ENCODE data around the gene APC2.
"Not testable (repeated sequence)": the region's sequence is repeated elsewhere in the genome, so short reads cannot be mapped to it uniquely, and the experiment has no call there.

The APC2 gene

GRCh38 chr19:1429750-1430149 is 20.2 kb upstream of the APC2 start:
- DNase-seq = no peak

- no peak for DNase-seq
These were observed 19.7 kb upstream of the APC2 start for GRCh38 chr19:1430246-1430645.

DNA sequence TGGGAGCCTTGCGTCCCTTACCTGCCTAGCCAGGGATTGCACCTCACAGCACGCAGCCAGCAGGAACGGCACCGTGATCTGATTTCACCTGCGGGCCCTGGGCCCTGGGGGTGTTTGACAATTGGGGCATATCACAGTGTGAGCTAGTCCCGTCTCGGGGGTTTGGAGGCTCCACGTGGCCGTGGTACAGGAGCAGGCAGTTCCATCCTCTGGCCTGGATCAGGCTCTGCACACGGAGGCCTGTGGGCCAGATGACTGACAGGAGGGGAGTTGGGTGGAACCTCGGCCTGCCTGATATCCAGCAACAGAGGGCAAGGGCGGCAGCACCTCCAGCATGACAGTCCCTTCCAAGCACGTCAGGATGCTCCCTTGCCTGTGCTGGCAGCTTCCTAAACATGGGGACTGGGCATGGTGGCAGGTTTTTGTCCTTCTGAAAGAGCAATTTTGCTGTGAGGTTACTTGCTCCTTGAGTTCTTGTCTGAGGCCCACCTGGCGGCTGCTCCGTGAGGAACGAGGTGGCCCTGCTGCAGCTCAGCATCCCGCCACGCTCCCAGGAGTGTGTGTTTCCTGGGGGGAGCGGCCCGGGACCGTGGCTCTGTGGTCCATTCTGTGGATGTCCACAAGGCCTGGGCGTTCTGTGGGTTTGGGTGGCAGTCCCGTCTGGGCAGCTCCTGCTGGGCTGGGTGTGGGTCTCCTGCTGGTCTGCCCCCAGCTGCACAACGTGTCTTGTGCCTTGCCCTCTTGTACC is 18.0 kb upstream of the APC2 start:
- no peak for DNase-seq

GRCh38 chr19:1432507-1432887 is 17.4 kb upstream of the APC2 start:
- no peak for DNase-seq

- DNase-seq = no peak
These were observed 16.5 kb upstream of the APC2 start for GRCh38 chr19:1433119-1434039.

DNA sequence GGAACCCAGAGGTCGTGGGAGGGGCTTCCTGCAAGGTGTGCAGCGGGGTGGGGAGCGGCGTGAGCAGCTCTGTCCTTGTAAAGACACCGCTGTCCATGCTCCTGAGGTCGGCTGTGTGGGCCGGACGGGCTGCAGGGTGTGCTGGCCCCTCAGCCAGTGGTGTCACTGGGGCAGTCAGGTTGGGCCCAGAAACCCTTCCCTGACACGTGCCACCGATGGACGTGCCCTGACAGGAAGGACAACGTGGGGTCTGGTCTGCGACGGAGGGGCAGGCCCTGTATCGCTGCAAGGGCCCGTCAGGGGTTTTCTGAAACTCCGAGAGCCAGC is 15.9 kb upstream of the APC2 start:
- DNase-seq = no peak

GRCh38 chr19:1434577-1435060 is 15.3 kb upstream of the APC2 start:
- no peak for DNase-seq

GRCh38 chr19:1435378-1435989 is 14.4 kb upstream of the APC2 start:
- no peak for DNase-seq

DNA sequence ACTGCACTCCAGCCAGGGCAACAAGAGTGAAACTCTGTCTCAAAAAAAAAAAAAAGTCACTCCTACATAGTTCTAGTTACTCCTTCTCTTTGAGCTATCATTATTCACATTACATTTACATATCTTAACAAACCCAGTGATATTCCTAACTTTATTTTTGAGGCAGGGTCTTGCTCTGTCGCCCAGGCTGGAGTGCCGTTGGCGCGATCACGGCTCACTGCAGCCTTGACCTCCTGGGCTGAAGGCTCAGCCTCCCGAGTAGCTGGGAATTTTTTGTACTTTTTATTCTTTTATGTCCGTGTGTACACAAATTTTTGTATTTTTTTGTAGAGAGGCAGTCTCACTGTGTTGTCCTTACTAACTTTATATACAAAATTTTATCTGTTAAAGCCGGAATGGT is 12.3 kb upstream of the APC2 start:
- no peak for DNase-seq

- DNase-seq = peak; percentile 62
These were observed 11.6 kb upstream of the APC2 start, which contains the start of gene RPS15 for GRCh38 chr19:1438035-1438932. Gene RPS15 (plus strand): TSS chr19:1438396. CDS start chr19:1438426, 30 bp downstream.

DNA sequence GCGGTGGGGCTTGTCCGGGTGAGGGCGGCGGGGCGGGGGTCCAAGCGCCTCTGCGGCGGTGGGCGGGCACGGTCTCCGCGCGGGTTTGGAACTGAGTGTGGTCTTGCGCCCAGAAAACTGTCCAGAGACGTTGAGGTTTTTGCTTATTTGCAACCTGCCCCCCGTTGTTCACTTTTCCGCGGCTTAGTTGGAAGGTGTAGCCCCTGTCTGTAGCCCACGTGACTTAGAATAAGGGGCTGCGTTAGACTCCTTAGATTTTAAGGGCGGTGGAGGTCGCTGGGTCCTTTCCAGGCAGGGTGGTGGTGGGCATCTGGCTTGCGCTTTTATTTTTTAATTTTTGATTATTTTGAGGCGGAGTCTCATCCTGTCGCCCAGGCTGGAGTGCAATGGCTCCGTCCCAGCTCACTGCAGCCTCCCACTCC is 11.0 kb upstream of the APC2 start:
- DNase-seq = no peak

- DNase-seq = not testable (repeated sequence)
These were observed 10.2 kb upstream of the APC2 start for GRCh38 chr19:1439525-1440417.

DNA sequence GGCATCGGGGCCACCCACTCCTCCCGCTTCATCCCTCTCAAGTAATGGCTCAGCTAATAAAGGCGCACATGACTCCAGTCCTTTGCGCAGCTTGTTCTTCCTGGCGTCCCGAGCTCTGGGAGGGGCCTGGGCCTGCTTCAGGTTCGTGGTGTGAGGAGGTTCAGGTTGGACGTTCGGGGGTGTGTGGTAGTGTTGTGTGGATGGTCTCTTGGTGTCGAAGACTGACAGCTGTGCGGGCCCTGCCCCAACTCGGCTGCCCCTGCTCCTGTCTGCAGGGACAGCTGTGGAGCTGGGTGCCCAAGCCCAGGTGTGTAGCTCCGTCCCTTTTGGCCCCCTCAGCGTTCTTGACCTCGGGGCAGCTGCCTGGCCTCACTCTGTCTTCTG is 9.5 kb upstream of the APC2 start:
- DNase-seq = no peak

GRCh38 chr19:1441022-1441426 is 8.9 kb upstream of the APC2 start:
- no peak for DNase-seq

- DNase-seq = no peak
These were observed 8.1 kb upstream of the APC2 start for GRCh38 chr19:1441677-1442438.

- DNase-seq = no peak
These were observed 4.6 kb upstream of the APC2 start for GRCh38 chr19:1445185-1445931.

DNA sequence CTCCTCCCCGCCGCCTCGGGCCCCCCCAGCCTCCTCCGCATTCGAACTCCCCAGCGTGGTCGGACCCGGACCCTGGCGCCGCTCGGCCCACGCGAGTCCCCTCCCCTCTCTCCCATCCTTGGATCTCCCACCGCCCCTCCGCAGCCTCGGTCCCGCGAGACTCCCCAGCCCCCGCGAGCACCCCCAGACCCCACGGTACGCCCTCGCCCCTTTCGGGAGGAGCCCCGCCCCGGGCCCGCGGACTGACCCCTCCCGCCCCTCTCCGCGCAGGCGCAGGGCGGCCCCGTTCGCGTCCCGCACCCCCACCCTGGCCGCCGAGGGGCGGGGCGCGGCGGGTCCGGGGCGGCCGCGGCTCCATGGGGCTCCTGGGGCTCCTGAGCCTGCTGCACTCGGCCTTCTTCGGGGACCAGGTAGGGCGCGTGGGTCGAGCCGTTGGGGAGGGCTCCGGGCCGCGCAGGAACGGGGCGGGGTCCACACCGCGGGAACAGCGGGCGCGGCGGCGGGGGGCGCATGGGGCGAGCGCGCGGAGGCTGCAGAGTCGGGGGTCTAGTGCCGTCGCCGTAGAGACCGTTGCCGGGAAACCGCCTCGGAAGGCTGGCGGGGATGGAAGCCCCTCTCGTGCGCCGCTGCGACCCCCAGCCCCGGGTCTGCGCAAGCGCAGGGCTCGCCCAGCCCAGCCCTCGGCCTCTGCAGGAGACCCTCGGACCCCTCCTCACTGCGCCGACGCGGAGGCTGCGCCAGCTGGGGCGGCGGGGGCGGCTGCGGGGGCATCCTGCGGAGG is 3.8 kb upstream of the APC2 start:
- DNase-seq = no peak

DNA sequence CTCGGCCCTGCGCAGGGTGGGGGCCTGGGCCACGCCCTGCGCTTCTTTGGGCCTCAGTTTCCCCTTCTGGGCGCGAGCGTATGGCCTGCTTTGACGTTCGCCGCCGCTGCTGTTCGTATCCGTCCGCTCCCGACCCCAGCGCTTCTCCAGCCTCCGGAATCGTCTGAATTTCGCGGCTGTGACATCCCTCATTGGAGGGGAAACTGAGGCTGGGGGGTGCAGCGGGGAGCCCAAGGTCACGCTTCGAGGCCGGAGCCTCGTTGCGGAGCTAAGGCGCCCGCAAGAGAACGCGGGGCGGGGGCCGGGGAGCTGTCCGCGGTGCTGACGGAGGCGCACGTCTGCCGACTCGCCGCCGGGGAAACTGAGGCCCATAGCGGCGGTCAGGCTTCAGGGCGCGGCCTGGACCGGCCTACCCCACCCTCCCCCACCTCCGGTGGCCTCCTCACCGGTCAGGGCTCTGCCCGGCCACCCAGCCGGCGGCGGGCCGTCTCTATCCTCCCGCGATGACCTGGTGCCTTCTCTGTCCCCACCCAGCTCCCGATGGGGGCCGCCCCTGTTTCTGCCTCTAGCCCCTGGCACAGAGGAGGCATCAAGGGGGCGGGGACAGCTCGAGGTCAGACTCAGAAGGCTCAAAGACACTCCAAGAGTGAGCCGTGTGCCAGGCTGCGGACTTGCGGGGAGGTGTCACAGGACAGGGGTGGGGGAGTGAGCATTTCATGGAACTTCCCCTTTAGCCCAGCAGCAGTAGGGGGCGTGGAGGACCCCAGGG is 3.0 kb upstream of the APC2 start:
- no peak for DNase-seq

All from SHP77 treated with DMSO at 0.1 percent for 48 hours (cell line).